Ramos (cell line): ENCODE data around the gene MRPS9.

Experiments used
- in situ Hi-C: fragments of 300-500 bp; cut with MboI; formaldehyde crosslinking; loops from one replicate; pipeline ENCODE4 v1.14.3; 2022; ENCODE audit warnings: low sequenced_read_pairs; ENCODE audit not compliant: unreplicated experiment

The MRPS9 gene

GRCh38 chr2:105114551-105114950 lies 76.7 kb downstream of the MRPS9 start:
- in situ Hi-C loops: loop anchor here (5.0 kb wide), 1 partner anchor 123 kb away; no protein-coding TSS in a partner anchor

DNA sequence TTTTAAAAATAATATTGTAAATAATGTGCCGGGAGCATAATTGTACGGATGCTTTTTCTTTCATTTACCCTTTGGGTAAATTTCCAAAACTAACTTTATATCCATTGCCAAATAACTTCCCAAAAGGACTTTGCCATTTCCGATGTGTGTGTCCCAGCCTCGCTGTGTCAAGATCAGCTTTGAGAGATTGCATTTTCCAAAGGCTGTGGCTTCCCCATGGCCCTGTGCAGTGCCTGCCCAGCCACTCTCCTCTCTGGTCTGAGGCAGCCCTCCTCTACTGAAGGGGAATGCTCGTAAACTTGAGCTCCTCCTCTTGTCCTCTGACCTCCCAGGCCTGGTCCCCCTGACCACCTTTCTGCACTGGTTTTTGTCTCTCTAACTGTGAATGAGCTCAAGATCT lies 78.5 kb downstream of the MRPS9 start:
- in situ Hi-C loops: no loop called here

DNA sequence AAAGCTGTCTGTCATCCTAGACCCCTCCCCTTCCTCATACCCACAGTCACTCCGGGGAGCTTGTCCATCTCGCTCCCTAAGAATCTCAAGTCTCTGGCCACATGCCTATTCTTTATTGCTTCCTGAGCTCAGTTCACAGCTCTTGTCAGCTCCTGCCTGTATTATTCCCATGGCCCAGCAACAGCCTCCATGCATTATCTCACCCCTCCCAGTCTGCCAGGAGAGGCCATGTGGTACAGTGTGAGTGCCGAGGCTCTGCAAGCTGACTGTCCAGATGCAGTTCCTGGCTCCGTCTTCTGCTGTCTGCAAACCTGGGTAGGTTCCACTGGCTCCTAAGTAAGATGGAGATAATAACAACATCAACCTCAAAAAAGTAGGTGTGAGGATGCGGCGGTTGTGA lies 79.7 kb downstream of the MRPS9 start:
- in situ Hi-C loops: no loop called here

DNA sequence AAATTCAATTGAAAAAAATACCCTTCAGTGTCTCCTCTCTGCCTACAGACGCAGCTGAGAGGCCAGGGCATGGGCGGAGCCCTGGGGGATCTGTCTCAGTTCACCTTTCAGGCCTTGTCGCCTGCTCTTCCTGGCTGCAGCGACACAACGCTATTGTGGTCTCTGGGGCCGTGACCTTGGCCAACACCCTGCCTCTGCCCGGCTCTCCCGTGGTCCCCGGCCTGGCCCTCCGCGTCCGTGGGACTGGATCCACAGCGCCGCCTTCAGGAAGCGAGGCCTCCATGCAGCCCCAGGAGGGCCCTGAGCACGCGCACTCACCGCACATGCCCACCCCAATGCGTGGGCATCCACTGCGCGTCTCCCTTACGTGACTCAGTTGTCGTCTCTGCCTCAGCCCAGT lies 81.1 kb downstream of the MRPS9 start:
- in situ Hi-C loops: no loop called here

DNA sequence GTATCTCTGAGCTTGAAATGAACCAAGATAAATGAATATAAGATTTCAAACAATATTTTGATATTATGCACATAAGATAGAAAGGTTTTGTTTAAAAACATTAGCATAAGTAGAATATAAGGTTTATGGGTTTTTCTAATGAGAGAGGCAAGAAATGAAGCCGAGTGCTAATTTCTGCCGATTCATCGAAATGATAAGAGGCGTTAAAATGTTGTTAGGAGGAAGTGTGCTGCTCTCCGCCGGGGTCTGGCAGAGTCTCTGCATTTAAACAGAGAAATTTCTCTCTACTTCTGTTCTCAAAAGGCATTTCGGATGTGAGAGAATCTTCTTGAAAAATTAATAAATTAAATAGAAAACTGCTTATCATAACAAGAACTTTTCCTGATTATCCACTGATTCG lies 83.6 kb downstream of the MRPS9 start:
- in situ Hi-C loops: no loop called here

GRCh38 chr2:105125428-105125827 lies 87.6 kb downstream of the MRPS9 start:
- in situ Hi-C loops: no loop called here

DNA sequence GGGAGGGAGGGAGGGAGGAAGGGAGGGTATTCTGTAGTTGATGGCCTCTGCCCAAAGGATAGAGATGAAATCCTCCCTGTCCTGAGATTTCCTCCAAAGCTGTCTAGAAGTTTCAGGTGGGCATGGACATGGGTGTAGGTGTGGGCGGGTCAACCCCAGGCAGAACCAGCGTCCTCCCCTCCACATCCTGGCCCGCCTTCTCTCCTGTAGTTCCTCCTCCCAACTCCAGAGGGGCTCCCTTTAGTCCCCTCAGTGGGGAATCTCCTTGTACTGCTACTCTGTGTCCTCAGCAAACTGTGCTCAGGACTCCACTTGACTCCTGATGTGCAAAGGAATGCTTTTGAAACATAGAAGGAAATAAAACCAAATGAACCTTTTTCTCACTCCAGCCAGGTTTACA lies 88.1 kb downstream of the MRPS9 start:
- in situ Hi-C loops: no loop called here

GRCh38 chr2:105126336-105126735 lies 88.5 kb downstream of the MRPS9 start:
- in situ Hi-C loops: no loop called here

- in situ Hi-C loops: no loop called here
These were observed 89.5 kb downstream of the MRPS9 start for GRCh38 chr2:105127289-105127915.

GRCh38 chr2:105129722-105130232 lies 91.9 kb downstream of the MRPS9 start:
- in situ Hi-C loops: no loop called here

DNA sequence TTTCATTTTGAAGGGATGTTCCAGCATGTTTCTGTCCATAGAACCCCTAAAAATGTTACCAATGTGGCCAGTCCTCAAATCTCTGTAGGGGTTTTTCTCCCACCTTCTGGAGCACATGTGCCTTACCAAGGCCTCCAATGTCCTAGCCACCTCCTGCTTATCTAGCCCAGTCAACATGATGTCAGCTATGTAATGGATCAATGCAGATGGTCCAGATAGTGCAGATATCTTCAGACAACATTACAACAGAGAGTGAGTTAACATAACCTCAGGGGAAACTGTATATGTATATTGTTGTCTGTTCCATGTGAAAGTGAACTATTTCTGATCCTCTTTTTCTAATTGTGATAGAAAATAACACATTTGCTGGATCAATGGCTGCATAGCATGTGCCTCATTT lies 92.7 kb downstream of the MRPS9 start:
- in situ Hi-C loops: no loop called here

- in situ Hi-C loops: no loop called here
These were observed 96.2 kb downstream of the MRPS9 start for GRCh38 chr2:105134081-105134480.

GRCh38 chr2:105135436-105135835 lies 97.6 kb downstream of the MRPS9 start:
- in situ Hi-C loops: no loop called here

GRCh38 chr2:105136394-105136793 lies 98.5 kb downstream of the MRPS9 start:
- in situ Hi-C loops: no loop called here

DNA sequence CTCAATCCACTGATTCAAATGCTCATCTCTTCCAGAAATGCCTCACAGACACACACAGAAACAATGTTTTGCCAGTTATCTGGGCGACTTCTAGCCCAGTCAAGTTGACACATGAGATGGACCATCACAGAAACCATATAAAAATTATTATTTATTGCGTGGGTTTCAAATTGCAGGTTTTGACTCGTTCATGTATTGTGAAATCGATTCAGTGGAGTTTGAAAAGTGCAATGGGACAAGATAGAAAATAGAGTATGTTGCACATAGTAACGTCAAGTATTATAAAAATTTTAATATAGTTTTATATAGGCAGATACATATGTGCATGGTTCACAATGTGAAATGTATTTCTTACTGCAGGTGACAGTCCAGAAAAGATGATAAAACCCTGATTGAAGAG lies 100.8 kb downstream of the MRPS9 start:
- in situ Hi-C loops: no loop called here

- in situ Hi-C loops: no loop called here
These were observed 101.8 kb downstream of the MRPS9 start for GRCh38 chr2:105139556-105140239.

- in situ Hi-C loops: no loop called here
These were observed 102.3 kb downstream of the MRPS9 start for GRCh38 chr2:105140240-105140568.

- in situ Hi-C loops: no loop called here
These were observed 103.3 kb downstream of the MRPS9 start for GRCh38 chr2:105141099-105141614.

DNA sequence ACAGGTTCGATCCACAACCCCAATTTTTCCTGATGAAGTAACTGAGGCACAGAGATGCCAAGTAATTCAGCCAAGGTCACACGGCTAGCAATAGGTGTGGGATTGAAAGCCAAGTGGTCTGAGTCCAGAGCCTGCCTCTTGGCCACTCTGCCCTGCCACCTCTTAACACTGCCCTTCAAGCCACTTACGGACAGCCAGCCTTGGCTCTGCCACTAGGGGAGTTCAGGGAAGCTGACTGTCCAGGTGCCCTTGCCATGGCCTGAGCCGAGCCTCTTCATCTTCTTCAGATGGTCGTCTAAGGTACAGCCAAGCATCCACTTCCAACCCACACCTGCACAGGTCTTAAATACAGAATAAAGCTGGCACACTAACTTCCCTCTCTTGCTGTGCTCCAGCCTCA lies 104.4 kb downstream of the MRPS9 start:
- in situ Hi-C loops: no loop called here

DNA sequence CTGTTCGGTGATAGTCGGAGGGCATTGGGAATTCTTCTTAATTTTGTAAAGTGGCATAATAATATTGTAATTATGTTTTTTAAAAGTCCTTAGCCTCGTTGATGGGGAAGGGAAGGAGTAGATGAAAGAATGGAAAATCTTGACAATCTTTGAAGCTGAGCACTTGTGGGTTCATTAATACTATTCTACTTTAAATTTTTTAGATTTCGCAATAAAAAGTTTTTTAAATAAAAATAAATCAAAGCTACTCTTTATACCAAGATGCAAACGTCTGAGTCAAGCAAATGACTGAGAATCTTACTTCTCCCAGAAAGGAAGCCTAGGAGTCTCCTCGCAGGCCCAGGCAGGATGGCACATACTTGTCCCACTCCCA lies 105.2 kb downstream of the MRPS9 start:
- in situ Hi-C loops: no loop called here

DNA sequence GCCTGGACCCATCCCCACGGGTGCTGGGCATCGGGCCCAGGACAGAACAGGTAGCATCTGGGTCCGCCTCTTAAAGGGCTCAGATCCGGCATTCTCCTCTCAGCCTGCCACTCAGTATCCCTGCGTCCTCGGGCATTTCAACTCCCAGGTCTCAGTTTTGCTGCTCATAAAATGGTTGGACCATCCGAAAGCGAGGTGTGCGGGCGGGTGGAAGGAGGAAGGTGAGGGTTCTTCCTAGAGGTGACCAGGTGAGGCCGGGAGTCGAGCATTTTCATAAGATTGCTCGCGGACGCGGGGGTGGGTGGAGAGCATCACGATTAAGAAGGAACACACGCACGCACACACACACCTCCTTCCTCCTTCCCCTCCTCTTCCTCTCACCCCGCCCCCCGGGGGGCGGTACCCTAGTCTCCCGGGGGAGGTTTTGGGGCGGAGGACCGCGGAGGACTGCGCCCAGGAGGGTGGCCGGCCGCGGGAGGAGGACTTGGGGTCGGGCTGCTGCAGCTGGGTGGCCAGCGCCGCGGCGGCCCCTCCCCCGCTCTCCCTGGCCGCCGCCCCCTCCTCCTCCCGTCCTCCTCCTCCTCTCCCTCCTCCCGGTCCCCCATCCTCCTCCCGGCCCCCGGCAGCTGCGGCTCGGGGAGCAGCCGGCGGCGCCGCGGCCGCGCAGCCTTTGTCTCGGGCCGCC lies 105.7 kb downstream of the MRPS9 start:
- in situ Hi-C loops: no loop called here
